HAP-1 (cell line): ENCODE data around the gene RPL39L.
A peak's percentile ranks its signal among the peaks of the same experiment; 100 is the strongest.
"Not testable (repeated sequence)": the region's sequence is repeated elsewhere in the genome, so short reads cannot be mapped to it uniquely, and the experiment has no call there.

Experiments used
- DNase-seq, 2 experiments: peaks; one replicate each; pipeline ENCODE4 v3.0.0-alpha.2; 2016 to 2020; ENCODE audit warnings: low spot score in 2 of 2
- H3K27me3 ChIP-seq: fragments of 250-450 bp; sonication (Bioruptor Pico); 2 replicates; pipeline ENCODE4 v1.5.1; 2020; ENCODE audit warnings: low read depth, mild to moderate bottlenecking, moderate library complexity
- H3K36me3 ChIP-seq: fragments of 250-450 bp; sonication (Bioruptor Pico); replicated peaks from 2 replicates; pipeline ENCODE4 v1.5.1; 2020; ENCODE audit warnings: mild to moderate bottlenecking
- H3K4me1 ChIP-seq: fragments of 250-450 bp; sonication (Bioruptor Pico); 2 replicates; pipeline ENCODE4 v1.5.1; 2020; ENCODE audit warnings: mild to moderate bottlenecking
- H3K4me3 ChIP-seq: fragments of 250-450 bp; sonication (Bioruptor Pico); 2 replicates; pipeline ENCODE4 v1.5.1; 2020; ENCODE audit warnings: mild to moderate bottlenecking, moderate library complexity
- H3K9me3 ChIP-seq: fragments of 250-450 bp; sonication (Bioruptor Pico); 2 replicates; pipeline ENCODE4 v1.5.1; 2020; ENCODE audit warnings: mild to moderate bottlenecking, moderate library complexity
- in situ Hi-C: fragments of 300-500 bp; cut with MboI; formaldehyde crosslinking; loops from 3 replicates; pipeline ENCODE4 v1.14.3; 2020; ENCODE audit warnings: low sequenced_read_pairs, inconsistent platforms, mixed read lengths

The RPL39L gene

GRCh38 chr3:187139126-187139894 is at the start of gene RPL39L:
Gene RPL39L (minus strand): TSS chr3:187139496. CDS start chr3:187121300, 18,196 bp downstream.
- Histone ChIP-seq H3K4me1 (peaks cover 8% of the 10 kb centered on the region), H3K36me3 (no peaks in the 10 kb centered on the region; the same call in none of the 2 replicates), H3K4me3 (peak within 1 kb of the TSS; percentile 51), H3K27me3 (0 out of 2 replicates have a peak, but pooled peaks cover 2% of the 10 kb centered on the region), H3K9me3 (0 out of 2 replicates have a peak, but pooled peaks cover 3% of the 10 kb centered on the region)
- peak; percentile 79 to 94 for DNase-seq
- in situ Hi-C loops = loop anchor here (25.0 kb wide), 1 partner anchor 302 kb away; the partner anchor contains the start of gene ADIPOQ

DNA sequence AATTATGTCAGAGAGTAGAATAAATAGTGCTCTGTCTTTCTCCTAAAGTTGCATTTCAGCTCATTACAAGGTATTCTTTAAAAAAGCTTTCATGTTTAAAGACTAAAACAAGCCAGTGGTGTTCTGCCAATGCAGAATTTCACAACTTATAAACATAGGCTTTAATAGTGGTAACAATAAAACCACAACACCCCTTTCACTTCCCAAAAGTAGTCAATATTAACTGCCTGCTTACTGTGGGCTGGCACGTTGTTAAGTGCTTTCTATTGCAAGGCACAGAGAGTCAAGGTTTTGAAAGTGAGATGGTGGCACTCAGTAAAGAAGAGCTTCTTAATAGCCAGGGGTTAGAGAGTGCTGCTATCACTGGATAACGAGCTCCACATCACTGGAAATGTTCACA is 49.6 kb upstream of the RPL39L start:
- in situ Hi-C loops = no loop called here
- Histone ChIP-seq H3K27me3 (no peaks in the 10 kb centered on the region), H3K4me3 (no peak overlapping the region), H3K36me3 (no peaks in the 10 kb centered on the region), H3K4me1 (peaks cover under 1% of the 10 kb centered on the region), H3K9me3 (no peaks in the 10 kb centered on the region)
- no peak for DNase-seq

DNA sequence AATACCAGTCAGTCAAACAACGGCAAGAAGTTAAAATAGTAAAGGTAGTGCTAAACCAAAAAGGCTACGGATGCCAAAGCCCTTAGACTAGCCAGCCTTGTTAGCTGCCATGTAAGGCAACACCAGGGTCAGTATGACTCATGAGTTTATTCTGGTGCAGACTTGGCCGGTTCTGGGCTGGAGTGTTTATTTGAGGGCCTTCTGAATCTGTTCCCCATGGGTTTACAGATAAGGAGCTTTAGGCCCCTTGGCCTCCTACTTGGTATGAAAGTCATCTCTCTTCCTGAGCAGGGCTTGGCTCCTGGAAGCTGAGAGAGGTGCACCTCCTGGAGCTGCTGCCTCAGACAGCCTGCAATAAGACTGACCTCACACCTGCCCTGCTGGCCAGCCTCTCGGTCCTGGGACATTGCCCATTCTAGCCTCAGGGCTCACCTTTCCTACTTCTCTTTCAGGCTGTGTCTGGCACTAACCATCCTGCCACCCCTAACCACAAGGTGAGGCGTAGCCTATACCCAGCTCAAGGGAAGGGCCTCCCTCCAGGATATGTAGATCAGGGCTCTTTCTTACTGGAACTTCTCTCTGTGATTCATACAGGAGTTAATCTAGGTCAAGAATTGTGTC is 47.6 kb upstream of the RPL39L start:
- Histone ChIP-seq H3K27me3 (no peaks in the 10 kb centered on the region), H3K36me3 (no peaks in the 10 kb centered on the region), H3K4me3 (no peak overlapping the region), H3K9me3 (no peaks in the 10 kb centered on the region), H3K4me1 (peaks cover 20% of the 10 kb centered on the region)
- DNase-seq = no peak
- in situ Hi-C loops = no loop called here

DNA sequence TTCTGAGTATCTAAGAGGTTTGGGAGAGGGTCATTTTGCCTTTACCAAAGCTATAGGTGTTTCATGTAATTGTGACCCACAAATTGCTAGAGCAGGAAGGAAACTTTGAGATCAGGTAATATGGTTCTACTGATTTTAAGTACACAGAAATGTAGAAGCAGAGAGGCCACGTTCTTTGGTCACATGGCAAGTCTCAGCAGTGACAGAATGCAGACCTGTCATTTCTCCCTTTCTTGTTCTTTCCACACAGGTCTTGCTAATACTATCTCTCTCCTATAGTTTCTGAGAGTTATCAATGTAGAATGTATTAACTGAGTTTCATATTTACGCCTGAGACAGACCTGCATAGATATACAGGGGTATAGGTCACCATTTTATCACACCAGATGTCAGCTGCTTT is 47.1 kb upstream of the RPL39L start:
- in situ Hi-C loops = no loop called here
- no peak for DNase-seq
- Histone ChIP-seq H3K4me1 (peaks cover 25% of the 10 kb centered on the region), H3K9me3 (no peaks in the 10 kb centered on the region), H3K4me3 (no peak overlapping the region), H3K27me3 (no peaks in the 10 kb centered on the region), H3K36me3 (no peaks in the 10 kb centered on the region)

GRCh38 chr3:187185759-187186158 is 46.5 kb upstream of the RPL39L start:
- peak in 1 of 2 experiments; percentile 20 for DNase-seq
- no peaks in the 10 kb centered on the region for H3K36me3 ChIP-seq
- in situ Hi-C loops = no loop called here
- no peak overlapping the region for H3K4me3 ChIP-seq
- H3K27me3 ChIP-seq = no peaks in the 10 kb centered on the region
- no peaks in the 10 kb centered on the region for H3K9me3 ChIP-seq
- peaks cover 31% of the 10 kb centered on the region for H3K4me1 ChIP-seq

- H3K9me3 ChIP-seq = no peaks in the 10 kb centered on the region
- no peak overlapping the region for H3K4me3 ChIP-seq
- H3K27me3 ChIP-seq = no peaks in the 10 kb centered on the region
- peaks cover 34% of the 10 kb centered on the region for H3K4me1 ChIP-seq
- DNase-seq = no peak
- in situ Hi-C loops = no loop called here
- no peaks in the 10 kb centered on the region for H3K36me3 ChIP-seq
Observed at GRCh38 chr3:187183903-187184302, 44.6 kb upstream of the RPL39L start.

DNA sequence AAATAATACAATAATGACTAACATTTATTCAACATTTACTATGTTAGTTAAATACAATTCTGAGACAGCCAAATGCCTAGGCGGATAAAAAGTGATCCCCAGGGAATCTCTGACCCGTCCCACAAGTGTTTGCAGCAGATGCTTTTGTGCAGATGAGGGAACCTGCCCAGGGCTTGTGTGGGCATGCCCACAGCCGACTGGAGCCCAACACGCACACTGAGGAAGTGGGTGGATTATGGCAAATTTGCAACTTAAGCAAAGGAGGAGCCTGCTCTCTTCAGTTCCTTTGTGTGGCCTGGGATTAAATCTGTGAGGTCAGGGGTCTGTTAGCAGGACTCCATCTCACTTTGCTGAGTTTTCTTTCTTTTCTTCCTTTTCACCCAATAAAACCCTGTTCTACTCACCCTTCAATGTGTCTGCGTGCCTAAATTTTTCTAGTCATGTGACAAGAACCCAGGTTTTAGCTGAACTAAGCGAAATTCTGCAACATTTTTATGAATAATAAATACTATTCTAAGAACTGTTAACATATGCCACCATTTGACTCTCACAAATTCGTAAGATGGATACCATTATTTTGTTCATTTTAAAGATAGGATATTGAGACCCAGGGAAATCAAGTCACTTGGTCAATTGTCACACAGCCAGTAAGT is 44.0 kb upstream of the RPL39L start:
- in situ Hi-C loops = no loop called here
- Histone ChIP-seq H3K27me3 (no peaks in the 10 kb centered on the region), H3K4me1 (peaks cover 34% of the 10 kb centered on the region), H3K4me3 (no peak overlapping the region), H3K9me3 (no peaks in the 10 kb centered on the region), H3K36me3 (no peaks in the 10 kb centered on the region)
- peak; percentile 93 to 99 for DNase-seq

GRCh38 chr3:187181454-187182170 is 42.3 kb upstream of the RPL39L start:
- Histone ChIP-seq H3K36me3 (no peaks in the 10 kb centered on the region), H3K4me1 (peaks cover 34% of the 10 kb centered on the region), H3K4me3 (no peak overlapping the region), H3K27me3 (no peaks in the 10 kb centered on the region), H3K9me3 (no peaks in the 10 kb centered on the region)
- in situ Hi-C loops = no loop called here
- DNase-seq = peak; percentile 43 to 47

DNA sequence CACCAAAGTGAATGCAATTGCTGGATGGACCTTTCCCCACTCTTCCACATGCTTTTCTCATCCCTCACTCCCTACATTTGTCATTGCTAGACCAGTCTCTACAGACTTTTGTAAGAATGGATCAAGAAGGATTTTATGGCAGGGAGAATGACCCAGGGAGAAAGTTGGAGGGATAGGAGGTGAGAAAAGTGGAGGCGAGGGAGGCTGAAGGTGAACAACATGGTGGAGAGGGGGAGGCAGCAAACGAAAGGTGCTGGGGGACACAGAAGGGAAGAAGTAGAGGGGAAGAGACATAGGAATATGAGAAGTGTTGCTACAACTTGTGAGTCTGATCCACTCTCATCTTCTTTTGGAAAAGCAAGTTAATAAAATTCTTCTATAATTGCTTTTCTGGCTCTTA is 33.6 kb upstream of the RPL39L start:
- H3K9me3 ChIP-seq = no peaks in the 10 kb centered on the region
- H3K27me3 ChIP-seq = no peaks in the 10 kb centered on the region
- peaks cover 28% of the 10 kb centered on the region for H3K4me1 ChIP-seq
- no peak overlapping the region for H3K4me3 ChIP-seq
- no peaks in the 10 kb centered on the region for H3K36me3 ChIP-seq
- in situ Hi-C loops = no loop called here
- DNase-seq = no peak

- H3K9me3 ChIP-seq, H3K36me3 ChIP-seq, DNase-seq, in situ Hi-C loops, H3K4me3 ChIP-seq, H3K27me3 ChIP-seq: not testable (repeated sequence)
- peaks cover 28% of the 10 kb centered on the region for H3K4me1 ChIP-seq
Observed at GRCh38 chr3:187170911-187171310, 31.6 kb upstream of the RPL39L start.

- Histone ChIP-seq H3K36me3 (no peaks in the 10 kb centered on the region), H3K27me3 (no peaks in the 10 kb centered on the region), H3K9me3 (no peaks in the 10 kb centered on the region), H3K4me3 (no peak overlapping the region), H3K4me1 (peaks cover 18% of the 10 kb centered on the region)
- no peak for DNase-seq
- in situ Hi-C loops = no loop called here
Observed at GRCh38 chr3:187169231-187169960, 30.1 kb upstream of the RPL39L start.

DNA sequence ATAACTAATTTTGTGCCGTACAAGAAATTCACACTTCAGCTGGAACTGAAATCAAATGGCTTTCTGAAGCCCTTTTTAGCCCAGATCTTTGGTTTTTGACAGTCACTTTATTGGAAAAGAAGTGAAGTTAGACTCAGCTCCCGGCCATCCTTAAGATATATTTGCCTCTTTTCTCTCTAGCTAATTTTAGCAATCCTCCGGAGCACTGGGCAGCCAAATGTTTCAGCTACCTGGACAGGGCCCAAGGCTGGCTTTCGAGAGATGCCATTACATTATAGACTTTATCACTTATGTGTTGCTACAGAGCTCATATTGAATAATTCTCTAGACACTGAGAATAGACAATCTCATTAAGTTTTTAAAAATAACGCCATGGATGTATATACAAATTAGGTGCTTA is 28.5 kb upstream of the RPL39L start:
- peaks cover 7% of the 10 kb centered on the region for H3K4me1 ChIP-seq
- in situ Hi-C loops = no loop called here

GRCh38 chr3:187166750-187167149 is 27.5 kb upstream of the RPL39L start:
- Histone ChIP-seq H3K9me3 (no peaks in the 10 kb centered on the region), H3K4me3 (no peak overlapping the region), H3K36me3 (no peaks in the 10 kb centered on the region), H3K4me1 (no peaks in the 10 kb centered on the region), H3K27me3 (peaks cover 3% of the 10 kb centered on the region; the same call in 1 of the 2 replicates)
- no peak for DNase-seq
- in situ Hi-C loops = no loop called here

More for the DNA sequence above, 28.5 kb upstream of the RPL39L start:
- Histone ChIP-seq H3K9me3 (no peaks in the 10 kb centered on the region), H3K36me3 (no peaks in the 10 kb centered on the region), H3K27me3 (peaks cover 3% of the 10 kb centered on the region; the same call in 1 of the 2 replicates), H3K4me3 (no peak overlapping the region)
- DNase-seq = no peak
